Measurements from ENCODE around the gene ALDH4A1. TPM values are rescaled to one million over a fixed set of nuclear protein-coding genes. Genes with fewer than 3 reads are reported as not detected.

The ALDH4A1 gene
- total RNA-seq, 2 experiments from 2014 or later: 6.1 to 7.6 TPM

GRCh38 chr1:18919197-18919905, 17.0 kb upstream of the ALDH4A1 start:
- Histone ChIP-seq H3K9me2 (ENCODE audit: insufficient read depth, low read length) (no peaks in the 10 kb centered on the region), H4K20me1 (ENCODE audit: insufficient read depth, low read length) (no peaks in the 10 kb centered on the region), H3K4me1 (ENCODE audit: insufficient read depth, low read length, poor library complexity, severe bottlenecking) (no peaks in the 10 kb centered on the region), H3K79me2 (ENCODE audit: insufficient read depth, low read depth, low read length) (no peaks in the 10 kb centered on the region), H3K9me3 (ENCODE audit: low read length) (no peaks in the 10 kb centered on the region), H3K4me2 (ENCODE audit: low read length) (no peak overlapping the region), H3K4me3 (ENCODE audit: low read depth, low read length, poor library complexity, severe bottlenecking) (no peak overlapping the region), H3K36me3 (ENCODE audit: insufficient read depth, low read length) (no peaks in the 10 kb centered on the region), H2AFZ (ENCODE audit: low read length) (no peak overlapping the region), H3K27ac (ENCODE audit: low read depth, low read length, poor library complexity, severe bottlenecking) (no peak overlapping the region)
- no peak for DNase-seq (ENCODE audit: low spot score)
- TF ChIP-seq CTCF (conservative IDR thresholded peaks at IDR 0.05; ENCODE audit: low read length) (no peak), EZH2phosphoT487 (IDR thresholded peaks at IDR 0.05; ENCODE audit: borderline replicate concordance, low read depth, low read length) (no peak)
- POLR2A ChIA-PET: no interaction called here
- CTCF ChIA-PET (ENCODE audit: unreplicated experiment): no interaction called here
- BruUV-seq (replicated peaks): no TSS peak
- intact Hi-C loops (cut with micrococcal nuclease; ENCODE audit: unreplicated experiment): no loop called here

GRCh38 chr1:18918417-18918816, 16.1 kb upstream of the ALDH4A1 start:
- Histone ChIP-seq H3K27ac (ENCODE audit: low read depth, low read length, poor library complexity, severe bottlenecking) (no peak overlapping the region), H3K79me2 (ENCODE audit: insufficient read depth, low read depth, low read length) (no peaks in the 10 kb centered on the region), H3K36me3 (ENCODE audit: insufficient read depth, low read length) (no peaks in the 10 kb centered on the region), H4K20me1 (ENCODE audit: insufficient read depth, low read length) (no peaks in the 10 kb centered on the region), H3K4me1 (ENCODE audit: insufficient read depth, low read length, poor library complexity, severe bottlenecking) (no peaks in the 10 kb centered on the region), H2AFZ (ENCODE audit: low read length) (no peak overlapping the region), H3K4me3 (ENCODE audit: low read depth, low read length, poor library complexity, severe bottlenecking) (no peak overlapping the region), H3K9me3 (ENCODE audit: low read length) (no peaks in the 10 kb centered on the region), H3K4me2 (ENCODE audit: low read length) (no peak overlapping the region), H3K9me2 (ENCODE audit: insufficient read depth, low read length) (no peaks in the 10 kb centered on the region)
- intact Hi-C loops (cut with micrococcal nuclease; ENCODE audit: unreplicated experiment): no loop called here
- ChIA-PET POLR2A (no interaction called here), CTCF (ENCODE audit: unreplicated experiment) (no interaction called here)
- TF ChIP-seq CTCF (conservative IDR thresholded peaks at IDR 0.05; ENCODE audit: low read length) (no peak), EZH2phosphoT487 (IDR thresholded peaks at IDR 0.05; ENCODE audit: borderline replicate concordance, low read depth, low read length) (no peak)
- no TSS peak for BruUV-seq (replicated peaks)
- DNase-seq (ENCODE audit: low spot score): no peak

- no peak overlapping the region for H3K27ac ChIP-seq (ENCODE audit: low read depth, low read length, poor library complexity, severe bottlenecking)
- no peaks in the 10 kb centered on the region for H4K20me1 ChIP-seq (ENCODE audit: insufficient read depth, low read length)
- no peaks in the 10 kb centered on the region for H3K4me1 ChIP-seq (ENCODE audit: insufficient read depth, low read length, poor library complexity, severe bottlenecking)
- H3K9me2 ChIP-seq (ENCODE audit: insufficient read depth, low read length): no peaks in the 10 kb centered on the region
- BruUV-seq (replicated peaks): no TSS peak
- ChIA-PET CTCF (ENCODE audit: unreplicated experiment) (no interaction called here), POLR2A (no interaction called here)
- H3K79me2 ChIP-seq (ENCODE audit: insufficient read depth, low read depth, low read length): no peaks in the 10 kb centered on the region
- no peaks in the 10 kb centered on the region for H3K36me3 ChIP-seq (ENCODE audit: insufficient read depth, low read length)
- TF ChIP-seq EZH2phosphoT487 (IDR thresholded peaks at IDR 0.05; ENCODE audit: borderline replicate concordance, low read depth, low read length): no peak
- TF ChIP-seq CTCF (conservative IDR thresholded peaks at IDR 0.05; ENCODE audit: low read length): no peak
- H2AFZ ChIP-seq (ENCODE audit: low read length): no peak overlapping the region
- H3K4me2 ChIP-seq (ENCODE audit: low read length): no peak overlapping the region
- no peak overlapping the region for H3K4me3 ChIP-seq (ENCODE audit: low read depth, low read length, poor library complexity, severe bottlenecking)
- no peaks in the 10 kb centered on the region for H3K9me3 ChIP-seq (ENCODE audit: low read length)
- intact Hi-C loops (cut with micrococcal nuclease; ENCODE audit: unreplicated experiment): no loop called here
- DNase-seq (ENCODE audit: low spot score): no peak
These were observed 14.9 kb upstream of the ALDH4A1 start for GRCh38 chr1:18917071-18917799.
